Measurements from ENCODE around the gene MRPS7.

MRPS7 gene

DNA sequence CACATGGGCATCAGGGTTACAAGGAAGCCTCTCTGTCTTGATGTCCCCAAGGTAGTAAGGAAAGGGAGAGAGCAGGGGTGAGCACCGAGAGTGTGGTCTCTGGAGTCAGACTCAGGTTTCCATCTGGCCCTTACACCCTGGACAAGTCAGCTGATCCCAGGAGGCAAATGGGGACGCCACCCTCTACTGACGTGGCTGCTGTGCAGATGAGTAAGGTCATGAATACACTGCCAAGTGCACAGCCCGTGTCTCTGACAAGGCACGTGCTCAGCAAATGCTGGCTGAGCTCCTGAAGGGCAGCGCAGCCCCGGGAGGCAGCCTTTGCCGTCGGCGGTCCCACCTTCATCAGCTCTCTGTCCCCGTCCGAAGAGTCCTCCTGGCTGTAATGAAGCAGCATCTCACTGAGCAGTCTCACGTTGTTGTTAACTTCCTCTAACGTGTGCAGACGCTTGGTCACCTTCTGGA, 19.7 kb upstream of the MRPS7 start:
- ChIA-PET POLR2A (no interaction called here), CTCF (interaction anchor here (0.5 to 7.4 kb wide), 9 partner anchors 7 to 170 kb away, joined by 3 to 74 read pairs (median 30); partner anchors contain the start of genes GGA3, MIF4GD and MRPS7)
- TF ChIP-seq REST (tag by site-specific recombination; IDR thresholded peaks at IDR 0.05) (no peak), SCRT1 (tag by site-specific recombination; IDR thresholded peaks at IDR 0.05; ENCODE audit: borderline replicate concordance) (no peak), ZSCAN5A (tag by site-specific recombination; IDR thresholded peaks at IDR 0.05) (no peak), ZSCAN23 (tag by site-specific recombination; IDR thresholded peaks at IDR 0.05) (no peak), ZNF658 (tag by site-specific recombination; IDR thresholded peaks at IDR 0.05) (no peak), PRDM10 (tag by site-specific recombination; IDR thresholded peaks at IDR 0.05) (no peak), YY2 (tag by site-specific recombination; IDR thresholded peaks at IDR 0.05) (no peak), KLF1 (tag by site-specific recombination; IDR thresholded peaks at IDR 0.05) (no peak), ZNF843 (tag by site-specific recombination; IDR thresholded peaks at IDR 0.05) (no peak), ZNF292 (tag by site-specific recombination; IDR thresholded peaks at IDR 0.05; ENCODE audit: borderline replicate concordance, low read depth) (no peak), ZNF514 (tag by site-specific recombination; IDR thresholded peaks at IDR 0.05) (no peak), ZNF239 (tag by site-specific recombination; IDR thresholded peaks at IDR 0.05) (no peak)
- H3K27ac ChIP-seq (ENCODE audit: extremely low read depth, low read depth, low read length): no peak overlapping the region
- H3K9me3 ChIP-seq (ENCODE audit: control insufficient read depth, insufficient read depth, low read depth, low read length): no peaks in the 10 kb centered on the region
- H3K4me1 ChIP-seq (ENCODE audit: control insufficient read depth, insufficient read depth, low read length): no peaks in the 10 kb centered on the region
- peaks cover 25 to 98% of the 10 kb centered on the region in 2 experiments for H3K36me3 ChIP-seq (ENCODE audit: control insufficient read depth in 2 of 2, insufficient read depth in 1 of 2, low read length in 2 of 2)
- no peak overlapping the region for H3K4me3 ChIP-seq (ENCODE audit: low read depth, low read length)

GRCh38 chr17:75242461-75243042, 19.1 kb upstream of the MRPS7 start:
- H3K4me1 ChIP-seq (ENCODE audit: control insufficient read depth, insufficient read depth, low read length): no peaks in the 10 kb centered on the region
- no peak overlapping the region for H3K27ac ChIP-seq (ENCODE audit: extremely low read depth, low read depth, low read length)
- no peaks in the 10 kb centered on the region for H3K9me3 ChIP-seq (ENCODE audit: control insufficient read depth, insufficient read depth, low read depth, low read length)
- ChIA-PET CTCF (interaction anchor here (0.5 to 7.4 kb wide), 6 partner anchors 18 to 180 kb away, joined by 3 to 74 read pairs (median 20); partner anchors contain the start of genes GGA3, MIF4GD and MRPS7), POLR2A (no interaction called here)
- TF ChIP-seq ZNF704 (tag by site-specific recombination; IDR thresholded peaks at IDR 0.05) (no peak), ZFP69B (tag by site-specific recombination; IDR thresholded peaks at IDR 0.05) (peak; percentile 51; the same call in 1 of the 2 replicates)
- no peak overlapping the region for H3K4me3 ChIP-seq (ENCODE audit: low read depth, low read length)
- H3K36me3 ChIP-seq (ENCODE audit: control insufficient read depth in 2 of 2, insufficient read depth in 1 of 2, low read length in 2 of 2): peaks cover 20 to 95% of the 10 kb centered on the region in 2 experiments

All from HEK293 (cell line).